MV-4-11 (cell line): ENCODE measurements around the gene PGGHG.
"Not testable (repeated sequence)": the region's sequence is repeated elsewhere in the genome, so short reads cannot be mapped to it uniquely, and the experiment has no call there.

Experiments
- DNase-seq: peaks from one replicate; lab custom pipeline; 2025; lab: John Stamatoyannopoulos, UW

PGGHG gene

DNA sequence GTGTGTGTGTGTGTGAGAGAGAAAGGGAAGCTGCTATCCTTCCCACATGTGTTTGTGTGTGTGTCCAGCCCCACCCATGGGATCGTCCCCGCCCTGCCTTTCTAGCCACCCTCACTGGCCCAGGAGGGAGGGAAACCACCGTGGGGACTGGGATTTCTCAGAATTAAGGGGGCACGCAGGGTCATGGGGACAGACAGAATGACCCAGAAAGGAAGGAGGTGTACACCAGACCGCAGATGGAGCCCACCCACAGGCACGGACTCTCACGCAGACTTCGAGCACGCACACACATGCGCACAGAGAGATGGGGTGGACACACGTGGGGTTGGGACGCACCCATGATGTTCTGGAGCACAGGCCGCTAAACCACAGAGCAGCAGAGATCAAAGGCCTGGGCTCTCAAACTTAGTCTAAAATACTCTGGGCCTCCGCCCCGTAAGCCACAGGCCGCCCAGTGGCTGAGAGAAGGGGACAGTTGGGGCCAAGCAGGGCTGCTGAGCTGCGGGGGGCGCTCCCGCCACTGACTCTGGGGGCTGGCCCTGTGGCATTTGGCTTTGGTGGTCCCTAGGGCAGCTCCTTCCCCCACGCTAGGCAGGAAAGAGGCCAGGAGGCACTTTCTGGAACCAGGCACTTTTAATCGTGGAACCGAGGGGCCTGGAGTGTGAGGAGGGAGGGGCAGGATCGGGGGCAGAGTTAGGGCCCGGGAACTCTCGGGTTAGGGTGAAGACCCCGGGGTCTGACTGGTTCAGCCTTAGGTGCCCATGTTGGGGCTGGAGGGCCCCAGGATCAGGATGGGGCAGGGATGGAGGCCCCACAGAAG lies 8.9 kb downstream of the PGGHG start:
- peak; percentile 95 for DNase-seq

DNA sequence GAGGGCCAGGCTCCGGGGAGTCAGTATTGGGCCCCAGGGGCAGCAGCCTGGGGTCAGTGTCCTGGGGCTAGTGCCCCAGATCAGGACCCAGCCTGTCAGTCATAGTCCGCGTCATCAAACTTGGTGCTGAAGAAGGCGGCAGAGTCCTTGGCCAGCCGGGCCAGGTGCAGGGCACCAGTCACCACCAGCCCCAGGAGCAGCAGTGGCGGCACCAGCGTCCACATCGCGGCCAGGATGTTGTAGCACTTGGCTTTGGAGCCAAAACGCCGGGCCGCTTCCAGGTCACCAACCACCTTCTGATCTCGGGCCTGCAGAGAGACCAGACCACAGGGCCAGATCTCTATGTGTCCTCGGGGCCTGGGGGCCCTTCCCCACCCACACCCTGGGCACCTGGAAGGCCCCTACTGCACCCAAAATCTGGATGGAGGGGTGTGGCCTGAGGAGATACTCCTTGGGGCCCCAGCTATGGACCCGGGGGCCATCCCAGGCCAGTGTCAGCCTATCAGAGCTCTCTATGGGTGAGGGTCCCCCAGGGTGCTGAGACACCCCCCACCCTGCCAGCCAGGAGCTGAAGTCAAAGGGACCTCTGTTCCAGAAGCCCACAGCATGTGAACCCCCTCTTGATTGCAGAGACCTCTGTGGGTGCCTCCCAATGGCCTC lies 9.6 kb downstream of the PGGHG start:
- no peak for DNase-seq

DNA sequence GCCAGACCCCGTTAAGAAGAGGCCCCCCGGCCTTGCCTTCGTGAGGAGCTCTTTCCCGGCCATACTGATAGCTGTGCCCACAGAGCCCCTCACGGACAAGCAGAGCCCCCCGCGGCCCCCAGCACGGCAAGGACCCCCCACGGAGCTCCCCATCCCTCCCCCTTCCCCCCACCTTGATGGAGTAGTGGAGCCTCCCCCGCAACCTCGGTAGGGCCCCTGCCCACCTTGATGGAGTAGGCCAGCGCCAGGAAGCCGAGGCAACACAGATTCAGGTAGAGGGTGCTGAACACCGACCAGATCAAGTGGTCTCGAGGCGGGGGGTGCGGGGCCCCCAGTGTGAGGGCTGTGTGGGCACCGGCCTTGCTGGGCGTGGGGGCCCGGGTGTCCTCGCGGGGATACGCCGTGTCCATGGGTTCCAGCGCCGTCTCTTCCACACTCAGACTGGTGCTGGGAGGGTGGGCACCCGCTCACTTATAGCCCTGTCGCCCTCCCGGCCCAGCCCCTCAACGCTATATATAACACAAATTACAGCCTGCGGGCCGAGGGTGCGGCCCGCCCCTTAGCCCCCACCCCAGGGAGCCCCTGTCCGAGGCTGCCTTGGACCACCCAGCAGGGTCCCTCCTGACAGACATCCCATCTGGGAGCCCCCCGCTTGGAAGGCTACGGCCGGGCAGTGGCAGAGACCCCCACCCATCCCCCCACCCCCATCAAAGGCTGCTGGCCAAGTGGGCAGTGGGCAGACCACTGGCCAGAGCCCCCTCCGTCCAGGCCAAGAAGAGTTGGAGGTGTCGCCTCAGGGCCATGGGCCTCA lies 10.4 kb downstream of the PGGHG start, which contains the start of gene IFITM5:
IFITM5 (minus strand) TSS at position 446 of the 811 bp plus-strand sequence; CDS start at position 410, 36 bp downstream.
- DNase-seq, result no peak

DNA sequence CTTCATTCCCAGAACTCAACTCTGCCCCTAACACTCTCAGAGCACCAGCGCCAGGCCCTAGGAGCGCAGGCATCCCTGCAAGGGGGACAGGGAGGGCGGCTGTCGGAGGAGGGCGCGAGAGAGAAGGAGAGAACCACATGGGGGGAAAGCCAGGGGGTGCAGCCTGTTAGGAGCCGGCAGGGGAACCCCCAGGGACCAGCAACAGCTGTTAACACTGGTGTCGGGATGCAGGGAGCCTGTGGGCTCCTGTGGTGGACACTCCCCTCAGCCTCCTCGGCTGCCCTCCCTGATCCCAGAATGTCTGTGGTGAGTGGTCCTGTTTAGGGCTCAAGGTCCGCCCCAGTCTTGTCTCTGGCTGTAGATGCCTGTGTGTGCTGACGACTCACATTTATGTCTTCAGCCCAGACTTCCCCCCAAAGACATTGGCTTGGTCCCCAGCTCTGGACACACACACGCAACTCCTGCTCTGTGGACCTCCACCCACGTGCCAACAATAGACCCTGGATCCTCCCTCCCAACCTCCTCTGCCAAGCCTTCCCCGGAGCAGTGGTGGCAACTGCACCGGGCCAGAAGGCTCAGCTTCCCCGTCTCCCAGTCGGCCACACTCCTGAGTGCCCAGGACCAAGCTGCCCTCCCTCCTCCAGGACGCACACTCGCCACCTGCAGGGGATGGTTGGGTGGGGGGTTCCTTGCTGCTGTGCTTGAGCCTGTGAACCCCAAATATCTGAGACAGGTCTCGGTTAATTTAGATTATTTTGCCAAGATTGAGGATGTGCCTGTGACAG lies 11.2 kb downstream of the PGGHG start:
- DNase-seq, result no peak

DNA sequence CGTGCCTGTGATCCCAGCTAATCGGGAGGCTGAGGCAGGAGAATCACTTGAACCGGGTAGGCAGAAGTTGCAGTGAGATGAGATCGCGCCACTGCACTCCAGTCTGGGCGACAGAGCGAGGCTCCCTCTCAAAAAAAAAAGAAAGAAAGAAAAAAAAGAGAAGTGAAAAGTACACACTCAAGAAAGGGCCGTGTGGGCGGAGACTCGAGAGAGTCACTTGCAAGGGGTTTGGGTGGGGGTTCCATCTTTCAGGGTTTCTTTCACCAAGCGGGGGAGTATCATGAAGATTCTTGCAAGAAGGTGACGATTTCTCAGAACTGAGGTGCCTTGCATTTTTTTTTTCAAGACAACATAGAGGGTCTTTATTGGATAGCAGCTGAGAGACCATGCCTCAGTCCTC lies 14.4 kb downstream of the PGGHG start:
- DNase-seq, result peak; percentile 89

DNA sequence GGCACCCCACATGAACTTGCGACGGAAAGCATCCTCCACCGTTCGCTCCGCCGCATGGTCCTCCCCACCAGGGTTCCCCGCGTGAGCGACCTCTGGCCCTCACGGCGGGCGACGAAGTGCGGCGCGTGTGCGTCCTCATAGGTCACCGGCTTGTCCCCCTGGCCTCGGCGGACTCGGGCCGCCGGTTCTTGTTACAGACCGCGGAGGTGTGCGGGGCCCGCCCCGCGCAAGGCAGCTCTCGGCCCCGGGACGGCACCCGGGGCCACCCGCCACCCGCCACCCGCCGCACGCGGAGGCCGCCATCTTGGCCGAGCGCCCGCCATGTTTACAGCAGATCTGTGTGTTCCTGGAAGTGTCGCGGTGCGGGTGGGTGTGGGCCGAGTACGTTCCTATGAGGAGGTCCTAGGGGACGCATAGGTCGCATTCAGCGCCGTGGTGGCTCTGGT lies 15.2 kb downstream of the PGGHG start:
- DNase-seq, result no peak

DNA sequence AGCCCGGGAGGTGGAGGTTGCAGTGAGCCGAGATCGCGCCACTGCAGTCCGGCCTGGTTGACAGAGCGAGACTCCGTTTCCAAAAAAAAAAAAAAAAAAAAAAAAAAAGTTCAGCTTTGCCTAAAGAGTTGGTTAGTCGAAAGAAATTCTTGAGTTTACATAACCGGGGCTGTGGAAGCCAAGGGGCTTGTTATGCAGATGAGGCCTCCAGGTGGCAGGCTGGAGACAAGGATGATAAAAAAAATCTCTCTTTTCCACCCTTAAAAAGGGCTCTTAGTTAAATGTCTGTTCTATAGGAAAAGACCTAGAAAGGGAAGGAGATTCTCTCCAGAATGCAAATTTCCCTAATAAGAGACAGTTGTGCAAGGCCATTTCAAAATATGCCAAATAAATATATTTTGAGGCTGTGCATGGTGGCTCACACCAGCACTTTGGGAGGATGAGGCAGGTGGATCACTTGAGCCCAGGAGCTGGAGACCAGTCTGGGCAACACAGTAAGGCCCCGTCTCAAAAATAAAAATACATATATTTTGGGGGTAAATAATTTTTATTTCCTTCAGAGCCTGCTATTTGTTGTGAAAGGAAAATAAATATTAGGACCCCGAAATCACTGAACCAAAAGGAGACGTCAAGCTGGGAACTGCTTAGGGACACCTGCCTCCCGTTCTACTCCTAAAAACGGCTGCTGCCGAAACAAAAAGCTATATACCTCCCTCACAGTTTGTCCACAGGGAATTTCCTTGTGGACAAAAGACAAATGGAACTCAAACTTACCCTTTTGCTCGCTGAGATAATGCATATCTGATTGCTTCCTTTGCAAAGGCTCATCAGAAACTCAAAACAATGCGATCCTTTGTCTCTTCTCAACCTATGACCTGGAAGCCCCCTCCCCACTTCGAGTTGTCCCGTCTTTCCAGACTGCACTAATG lies 16.3 kb downstream of the PGGHG start:
- DNase-seq, result peak; percentile 76

DNA sequence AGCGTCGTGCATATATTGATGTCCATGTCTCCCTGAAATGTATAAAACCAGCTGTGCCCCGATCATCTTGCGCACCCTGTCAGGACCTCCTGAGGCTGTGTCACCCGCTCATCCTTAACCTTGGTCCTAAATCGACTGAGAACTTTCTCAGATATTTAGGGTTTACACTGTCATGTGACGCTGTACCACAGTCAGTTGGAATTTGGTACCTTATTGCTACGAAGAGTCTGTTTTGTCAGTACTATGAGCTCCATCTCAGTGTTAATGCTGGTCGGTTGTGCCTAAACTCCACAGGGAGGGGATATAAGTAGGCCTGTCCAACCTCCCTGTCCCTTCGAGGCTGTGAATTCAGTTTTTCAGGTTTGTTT lies 16.9 kb downstream of the PGGHG start:
- DNase-seq, result no peak

DNA sequence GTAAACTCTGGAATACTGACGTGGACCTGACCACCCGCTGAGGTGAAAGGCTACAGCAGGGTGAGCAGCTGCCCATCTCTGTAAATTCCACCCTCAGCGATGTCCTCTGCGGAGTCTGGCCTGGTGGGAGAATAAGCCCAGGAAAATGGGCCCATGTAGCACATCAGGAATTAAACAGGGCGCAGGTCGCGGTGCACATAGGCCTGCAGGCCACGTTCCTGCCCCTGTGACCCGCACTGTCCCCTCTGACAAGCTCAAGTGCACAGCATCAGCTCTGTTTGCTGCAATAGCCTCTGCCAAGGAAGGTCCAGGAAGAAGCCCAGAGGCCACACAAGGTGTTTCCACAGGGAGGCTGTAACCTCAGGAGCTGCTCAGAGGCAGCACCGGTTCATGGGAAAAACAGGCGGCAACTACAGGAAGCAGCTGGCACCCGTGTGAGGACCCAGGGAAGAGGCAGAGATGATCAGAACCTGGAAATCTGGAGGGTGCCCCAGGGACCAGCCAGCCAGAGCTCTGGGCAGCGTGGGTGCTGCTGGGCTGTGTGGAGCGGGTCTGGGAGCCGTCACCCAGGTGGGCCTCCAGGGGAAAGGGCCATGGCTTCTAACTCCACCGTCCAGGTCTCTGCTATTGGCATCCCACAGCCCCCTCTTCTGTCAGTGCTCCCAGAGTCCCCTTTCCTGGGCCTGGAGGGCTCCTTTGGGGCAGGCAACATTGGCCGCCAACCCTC lies 17.9 kb downstream of the PGGHG start:
- no peak for DNase-seq

DNA sequence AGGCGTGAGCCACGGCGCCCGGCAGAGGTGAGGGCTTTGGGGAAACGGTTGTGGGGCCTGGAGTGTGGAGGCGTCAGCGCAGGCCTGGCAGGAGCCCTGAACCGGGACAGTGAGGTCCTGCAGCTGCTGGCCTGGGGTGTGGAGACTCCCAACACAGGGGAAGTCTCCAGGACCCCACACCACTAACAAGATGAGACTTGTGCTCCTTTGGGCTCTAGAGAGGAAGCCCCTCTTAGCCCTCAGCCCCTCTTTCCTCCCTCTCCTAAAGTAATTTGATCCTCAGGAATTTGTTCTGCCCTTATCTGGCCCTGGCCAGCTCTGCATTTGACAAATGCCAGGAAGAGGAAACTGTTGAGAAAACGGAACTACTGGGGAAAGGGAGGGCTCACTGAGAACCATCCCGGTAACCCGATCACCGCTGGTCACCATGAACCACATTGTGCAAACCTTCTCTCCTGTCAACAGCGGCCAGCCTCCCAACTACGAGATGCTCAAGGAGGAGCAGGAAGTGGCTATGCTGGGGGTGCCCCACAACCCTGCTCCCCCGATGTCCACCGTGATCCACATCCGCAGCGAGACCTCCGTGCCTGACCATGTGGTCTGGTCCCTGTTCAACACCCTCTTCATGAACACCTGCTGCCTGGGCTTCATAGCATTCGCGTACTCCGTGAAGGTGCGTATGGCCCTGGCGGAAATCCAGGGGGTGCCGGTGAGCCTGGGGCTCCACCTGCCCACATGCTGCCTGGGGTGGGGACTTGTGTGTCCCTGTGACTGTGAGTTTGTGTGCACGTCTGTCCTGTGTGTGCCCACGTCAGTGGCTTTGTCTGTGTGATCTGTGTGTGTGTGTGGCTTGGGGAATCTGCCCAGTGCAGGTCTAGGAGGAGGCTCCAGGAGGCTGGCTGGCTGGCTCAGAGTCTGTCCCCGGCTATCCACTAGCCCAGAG lies 19.1 kb downstream of the PGGHG start, which contains the start of gene IFITM2:
IFITM2 (plus strand) TSS at position 51 of the 943 bp plus-strand sequence; CDS start at position 428, 377 bp downstream.
- peak; percentile 93 for DNase-seq

DNA sequence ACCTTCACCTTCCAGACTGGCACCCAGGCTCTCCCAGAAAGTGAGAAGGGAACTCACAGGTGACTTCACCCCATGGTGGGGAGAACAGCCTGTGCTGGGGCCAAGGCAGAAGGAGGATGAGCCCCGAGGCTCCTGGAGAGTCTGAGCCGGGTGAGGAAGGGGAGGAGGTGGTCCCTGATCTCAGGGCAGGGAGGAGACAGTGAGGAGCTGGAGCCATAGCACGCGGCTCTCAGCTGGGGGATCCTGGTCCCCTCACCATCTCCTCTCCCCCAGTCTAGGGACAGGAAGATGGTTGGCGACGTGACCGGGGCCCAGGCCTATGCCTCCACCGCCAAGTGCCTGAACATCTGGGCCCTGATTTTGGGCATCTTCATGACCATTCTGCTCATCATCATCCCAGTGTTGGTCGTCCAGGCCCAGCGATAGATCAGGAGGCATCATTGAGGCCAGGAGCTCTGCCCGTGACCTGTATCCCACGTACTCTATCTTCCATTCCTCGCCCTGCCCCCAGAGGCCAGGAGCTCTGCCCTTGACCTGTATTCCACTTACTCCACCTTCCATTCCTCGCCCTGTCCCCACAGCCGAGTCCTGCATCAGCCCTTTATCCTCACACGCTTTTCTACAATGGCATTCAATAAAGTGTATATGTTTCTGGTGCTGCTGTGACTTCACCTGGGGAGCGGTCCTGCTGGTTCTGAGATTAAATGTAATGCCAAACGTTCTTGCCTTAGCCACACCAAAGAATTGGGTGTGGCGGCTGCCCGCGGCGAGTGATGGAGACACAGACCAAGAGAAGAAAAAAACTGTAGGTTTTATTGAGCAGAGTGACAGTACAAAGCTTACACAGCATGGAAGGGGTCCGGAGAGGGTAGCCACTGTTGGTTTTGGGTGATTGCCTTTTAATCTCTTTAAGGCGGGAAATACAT lies 20.1 kb downstream of the PGGHG start:
- DNase-seq, result not testable (repeated sequence)

DNA sequence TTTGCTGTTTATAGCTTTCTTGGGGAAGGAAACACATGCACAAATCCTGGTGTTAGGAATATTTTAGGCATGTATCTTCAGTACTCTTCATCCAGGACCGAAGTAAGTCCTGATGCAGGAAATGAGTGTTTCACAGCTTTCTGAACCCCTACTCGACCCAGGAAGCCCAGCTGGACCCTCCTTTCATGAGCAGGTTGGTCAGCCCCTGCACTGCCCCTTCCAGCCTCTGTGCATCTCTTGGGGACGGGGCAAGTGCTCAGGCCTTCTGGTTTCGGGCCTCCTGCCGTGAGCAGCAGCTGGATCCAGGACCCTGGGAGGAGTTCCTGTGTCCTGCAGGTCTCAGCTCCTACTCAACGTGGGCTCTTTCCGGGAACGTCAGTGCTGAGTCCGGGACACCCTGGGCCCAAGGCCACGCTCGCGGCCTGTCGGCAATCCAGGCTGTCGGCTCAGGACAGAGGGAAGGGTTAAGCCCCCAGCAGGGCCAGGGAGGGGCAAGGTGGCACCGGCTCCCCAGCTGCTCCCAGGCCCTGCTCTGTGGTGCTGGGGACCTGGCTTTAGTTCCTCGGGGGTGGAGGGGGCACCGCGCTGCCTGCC lies 21.1 kb downstream of the PGGHG start:
- DNase-seq, result not testable (repeated sequence)

DNA sequence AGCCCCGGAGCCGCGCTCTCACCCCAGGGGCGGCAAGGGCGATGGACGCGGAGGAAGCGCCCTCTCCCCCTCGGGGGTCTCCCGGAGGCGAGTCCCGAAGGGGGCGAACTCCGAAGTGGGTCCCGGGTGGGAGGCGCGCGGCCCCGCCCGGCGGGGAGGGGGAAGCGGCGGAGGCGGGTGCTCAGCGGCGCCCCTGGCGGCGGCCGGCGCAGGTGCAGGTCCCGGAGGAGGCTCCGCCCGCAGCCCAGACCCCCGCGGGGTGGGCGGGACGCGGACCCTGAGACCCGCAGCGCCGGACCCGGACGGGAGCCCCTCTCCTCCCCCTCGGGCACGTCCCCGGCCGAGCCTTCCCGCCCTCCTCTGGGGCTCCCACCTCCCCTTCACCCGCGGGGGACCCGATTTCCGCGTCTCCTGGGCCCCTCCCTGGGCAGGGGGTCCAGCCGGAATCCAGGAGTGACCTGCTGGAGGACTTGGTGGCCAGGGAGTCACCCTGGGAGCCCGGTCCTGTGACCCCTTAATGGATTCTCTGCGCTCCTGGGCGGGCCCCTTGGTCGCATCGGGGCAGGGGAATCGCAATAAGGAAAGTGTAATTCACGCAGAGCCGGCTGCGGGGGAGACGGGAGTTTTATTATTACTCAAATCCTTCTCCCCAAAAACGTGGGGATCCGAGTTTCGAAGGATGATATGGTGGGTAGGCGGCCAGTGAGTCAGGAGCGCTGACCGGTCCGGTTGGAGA lies 22.3 kb downstream of the PGGHG start:
- DNase-seq, result not testable (repeated sequence)

DNA sequence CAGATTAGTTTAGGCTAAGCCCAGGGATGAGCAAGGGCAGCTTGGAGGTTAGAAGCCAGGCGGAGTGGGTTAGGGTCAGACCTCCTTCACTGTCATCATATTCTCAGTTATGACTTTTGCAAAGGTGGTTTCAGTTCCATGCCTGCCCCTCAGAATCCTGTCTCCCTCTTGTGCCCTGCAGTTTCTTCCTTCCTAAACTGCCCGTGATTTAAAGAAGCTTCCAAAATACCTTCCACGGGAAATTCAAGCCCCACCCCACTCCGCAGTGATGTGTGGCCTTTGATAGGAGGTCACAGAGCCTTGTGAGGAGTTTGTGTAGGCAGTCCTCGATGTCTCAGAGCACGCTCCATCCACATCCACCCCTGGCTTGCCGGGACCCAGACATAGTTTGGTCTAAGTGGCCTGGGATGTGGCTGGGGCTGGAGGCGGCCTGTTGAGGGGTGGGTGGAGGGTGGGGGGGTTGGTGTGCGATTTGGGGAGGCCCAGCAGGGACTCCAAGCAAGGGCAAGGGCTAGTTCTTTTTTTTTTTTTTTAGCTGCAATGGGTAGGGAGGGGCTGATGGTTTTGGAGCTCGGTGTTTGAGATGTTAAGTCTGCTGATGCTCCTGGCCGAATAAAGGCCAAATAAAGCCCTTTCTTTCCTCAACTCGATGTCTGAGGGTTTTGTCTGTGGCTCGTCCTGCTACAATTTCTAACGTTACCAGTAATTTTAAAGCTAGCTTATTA lies 23.3 kb downstream of the PGGHG start:
- no peak for DNase-seq

DNA sequence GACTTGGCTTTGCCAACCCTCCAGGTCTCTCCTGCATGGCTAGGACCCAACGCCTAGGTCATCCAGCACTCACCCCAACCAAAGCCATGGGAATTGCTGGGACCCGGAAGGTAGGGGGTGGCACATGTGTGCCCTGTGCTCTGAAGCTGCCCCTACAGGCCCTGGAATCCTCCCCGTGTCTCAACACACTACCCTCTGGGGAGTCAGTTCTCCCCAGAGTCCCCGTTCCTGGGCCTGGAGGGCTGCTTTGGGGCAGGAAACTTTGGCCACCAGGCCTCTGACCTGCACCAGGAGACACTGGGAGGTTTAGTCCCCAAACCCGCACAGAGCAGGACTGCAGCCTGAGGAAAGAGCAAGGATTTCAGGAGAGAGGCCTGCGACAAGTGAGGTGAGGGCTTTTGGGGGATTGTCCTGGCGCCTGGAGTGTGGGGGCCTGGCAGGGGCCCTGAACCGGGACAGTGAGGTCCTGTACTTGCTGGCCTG lies 24.4 kb downstream of the PGGHG start:
- no peak for DNase-seq
